HG03432 (cell line): ENCODE results near the gene RAB6D.
"Not testable (repeated sequence)": the region's sequence is repeated elsewhere in the genome, so short reads cannot be mapped to it uniquely, and the experiment has no call there.

ENCODE experiments used
- ATAC-seq: cut with Tn5 transposase; IDR thresholded peaks from one replicate; pipeline ENCODE4 v1.9.1; 2021; ENCODE audit warnings: mild to moderate bottlenecking, moderate library complexity; ENCODE audit not compliant: unreplicated experiment

RAB6D gene

GRCh38 chr2:131363703-131364186 lies at the start of gene RAB6D:
TSS of gene RAB6D (minus strand) at chr2:131364168. CDS start at chr2:131363720, 448 bp downstream.
- ATAC-seq, result peak; percentile 52

DNA sequence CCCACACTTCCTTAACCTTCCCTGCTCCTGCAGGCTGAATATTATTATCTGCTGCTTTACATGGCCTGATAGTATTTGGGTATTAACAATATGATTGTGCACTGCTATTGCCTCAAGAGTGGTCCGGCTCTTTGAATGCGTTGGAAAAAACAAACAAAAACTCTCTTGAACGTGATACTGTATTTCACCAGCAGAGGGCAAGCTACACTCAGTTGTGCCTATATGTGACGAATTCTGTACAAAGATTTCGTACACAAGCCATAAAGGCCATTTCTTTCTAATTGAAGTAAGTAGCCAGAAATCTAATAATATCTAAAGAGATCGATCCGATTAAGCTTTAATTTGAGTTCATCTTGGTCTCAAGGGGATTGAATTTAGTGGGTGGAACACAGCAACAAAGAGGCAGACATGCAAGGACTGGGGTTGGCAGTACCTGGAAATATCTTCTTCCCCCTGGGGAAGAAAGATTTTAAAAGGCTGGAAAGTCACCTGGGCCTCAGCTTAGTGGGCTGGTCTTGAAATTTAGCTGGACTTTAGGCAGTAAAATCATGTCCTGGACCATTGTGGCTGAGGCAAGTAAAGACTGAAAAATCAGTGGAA lies 49.3 kb upstream of the RAB6D start:
- ATAC-seq, result peak; percentile 84

- no peak for ATAC-seq
Observed at GRCh38 chr2:131410173-131410572, 46.2 kb upstream of the RAB6D start.

DNA sequence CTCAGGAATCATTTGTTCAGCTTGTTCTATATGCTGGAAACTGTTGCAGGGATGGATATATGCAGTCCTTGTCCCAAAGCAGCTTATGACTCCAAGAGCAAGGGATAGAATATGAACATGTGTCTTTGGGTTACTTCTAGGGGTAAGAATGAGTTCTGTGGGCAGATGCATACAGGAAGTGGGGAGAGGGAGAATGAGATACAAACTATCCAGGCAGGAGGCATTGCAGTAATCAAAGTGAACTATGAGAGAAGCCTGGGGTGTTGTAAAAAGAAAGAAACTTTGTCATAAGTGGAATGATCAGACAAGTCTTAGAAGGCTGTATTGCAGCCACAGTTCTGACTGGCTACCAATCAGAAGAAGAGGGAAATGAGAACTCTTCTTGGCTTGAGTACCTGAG lies 44.8 kb upstream of the RAB6D start:
- ATAC-seq, result no peak

DNA sequence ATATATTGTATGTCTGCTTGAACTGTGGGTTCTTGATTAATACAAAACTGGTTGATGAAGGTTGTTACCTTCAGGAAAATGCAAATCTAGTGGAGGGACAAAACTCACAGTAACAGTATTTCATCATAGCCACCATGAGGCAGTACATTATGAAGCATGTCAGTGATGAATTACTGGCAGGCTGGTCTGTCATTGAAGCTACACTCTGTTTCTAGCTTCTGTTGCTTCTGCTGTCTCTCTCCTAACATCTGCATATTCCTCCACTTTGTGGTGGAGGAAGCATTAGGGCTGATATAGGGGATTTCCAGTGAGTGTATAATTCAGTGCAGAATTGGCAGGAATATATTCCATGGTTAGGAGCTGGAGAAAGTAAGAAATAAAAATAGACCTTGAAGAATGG lies 44.2 kb upstream of the RAB6D start:
- no peak for ATAC-seq

DNA sequence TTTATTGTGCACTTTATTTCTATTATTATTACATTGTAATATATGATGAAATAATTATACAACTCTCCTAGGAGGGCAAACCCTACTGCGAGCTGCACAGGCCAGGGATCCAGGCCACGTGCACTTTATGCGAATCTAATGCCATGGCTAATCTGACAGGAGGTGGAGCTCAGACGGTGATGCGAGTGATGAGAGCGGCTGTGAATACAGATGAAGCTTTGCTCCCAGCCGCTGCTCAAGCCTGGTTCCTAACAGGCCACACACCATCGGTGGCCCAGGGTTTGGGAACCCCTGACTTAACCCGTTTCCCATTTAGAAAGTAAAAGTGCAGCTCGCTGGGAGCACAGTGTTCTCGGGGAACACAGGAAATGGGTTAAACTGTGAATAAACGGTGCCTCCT lies 40.8 kb upstream of the RAB6D start:
- no peak for ATAC-seq

DNA sequence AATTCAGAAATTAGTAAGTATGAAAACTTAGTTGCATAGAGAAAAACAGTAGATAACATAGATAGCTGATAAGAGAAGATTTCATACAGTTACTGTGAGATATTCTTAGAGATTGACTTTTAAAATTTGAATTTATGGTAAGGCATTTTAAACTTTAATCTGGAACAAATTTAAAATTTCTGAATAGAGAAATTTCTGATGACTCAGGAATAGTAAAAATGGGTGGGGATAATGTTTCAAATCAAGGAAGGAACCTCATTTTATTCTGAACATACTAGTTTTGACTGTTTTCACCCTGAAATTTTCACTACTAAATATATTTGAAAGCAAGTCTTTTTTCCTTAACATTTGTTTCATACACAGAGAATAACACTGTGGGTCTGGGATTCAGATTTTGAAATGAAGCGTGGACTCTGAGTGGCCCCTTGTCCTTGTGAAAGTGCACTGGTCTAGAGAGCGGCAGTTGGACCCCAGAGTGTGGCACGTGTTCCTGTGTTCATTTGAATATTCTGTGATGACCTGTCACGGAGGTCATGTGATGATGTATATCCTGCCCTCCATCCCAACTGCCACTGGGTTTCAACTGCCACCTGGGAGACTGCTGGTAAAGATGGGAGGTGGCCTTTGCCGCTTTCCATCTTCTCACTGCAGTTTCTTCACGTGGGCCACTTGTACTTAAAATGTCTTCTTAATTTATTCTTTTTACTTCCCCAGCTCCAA lies 38.5 kb upstream of the RAB6D start:
- no peak for ATAC-seq

GRCh38 chr2:131400849-131401248 lies 36.9 kb upstream of the RAB6D start:
- ATAC-seq, result no peak

GRCh38 chr2:131400441-131400840 lies 36.5 kb upstream of the RAB6D start:
- ATAC-seq, result not testable (repeated sequence)

- ATAC-seq, result not testable (repeated sequence)
Observed at GRCh38 chr2:131396209-131396608, 32.2 kb upstream of the RAB6D start.

GRCh38 chr2:131395024-131395645 lies 31.2 kb upstream of the RAB6D start:
- not testable (repeated sequence) for ATAC-seq

DNA sequence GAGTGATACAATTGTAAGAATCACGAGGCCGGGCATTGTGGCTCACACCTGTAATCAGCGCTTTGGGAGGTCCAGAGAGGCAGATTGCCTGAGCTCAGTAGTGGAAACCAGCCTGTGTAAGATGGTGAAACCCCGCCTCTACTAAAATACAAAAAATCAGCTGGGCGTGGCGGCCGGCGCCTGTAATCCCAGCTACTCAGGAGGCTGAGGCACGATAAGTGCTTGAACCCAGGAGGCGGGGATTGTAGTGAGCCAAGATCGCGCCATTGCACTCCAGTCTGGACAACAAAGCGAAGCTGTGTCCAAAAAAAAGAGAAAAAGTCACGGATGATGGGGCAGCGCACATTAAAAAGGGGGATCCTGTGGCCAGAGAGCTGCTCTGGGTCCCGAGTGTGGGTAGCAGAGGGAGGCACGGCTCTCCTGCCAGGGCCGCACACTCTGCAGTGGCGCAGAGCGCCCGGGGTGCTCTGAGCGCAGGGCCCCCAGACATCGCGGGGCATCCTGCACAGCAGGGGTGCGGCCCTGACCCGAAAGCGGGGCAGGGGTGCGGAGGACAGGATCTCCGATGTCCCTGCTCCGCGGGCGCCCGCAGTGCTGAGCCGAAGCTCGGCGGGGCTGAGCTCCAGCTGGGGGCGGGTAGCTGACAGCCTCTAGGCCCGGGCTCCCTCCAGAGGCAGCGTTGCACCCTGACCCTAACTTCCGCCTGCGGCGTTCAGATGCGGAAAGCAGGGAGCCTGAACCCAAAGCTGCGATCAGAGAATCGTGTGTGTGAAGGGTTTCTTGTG lies 30.4 kb upstream of the RAB6D start:
- no peak for ATAC-seq

DNA sequence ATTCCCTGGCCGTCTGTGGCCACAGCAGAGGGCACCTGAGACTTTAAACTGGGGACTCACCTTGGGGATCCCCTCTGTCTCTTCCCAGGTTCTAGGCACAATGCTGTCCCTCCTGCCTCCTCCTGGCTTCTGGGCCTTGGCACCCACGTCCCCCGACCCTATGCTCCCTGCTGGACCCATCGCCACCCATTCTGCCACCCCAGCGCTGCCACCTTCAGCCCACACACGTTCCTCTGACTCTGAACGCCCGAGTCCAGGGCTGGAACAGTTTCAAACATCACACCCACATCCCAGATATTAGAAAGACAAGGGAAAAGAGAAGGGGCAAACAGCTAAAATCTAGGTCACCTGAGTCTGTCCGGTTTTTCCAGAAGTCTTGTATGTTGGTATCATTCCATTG lies 28.0 kb upstream of the RAB6D start:
- not testable (repeated sequence) for ATAC-seq

DNA sequence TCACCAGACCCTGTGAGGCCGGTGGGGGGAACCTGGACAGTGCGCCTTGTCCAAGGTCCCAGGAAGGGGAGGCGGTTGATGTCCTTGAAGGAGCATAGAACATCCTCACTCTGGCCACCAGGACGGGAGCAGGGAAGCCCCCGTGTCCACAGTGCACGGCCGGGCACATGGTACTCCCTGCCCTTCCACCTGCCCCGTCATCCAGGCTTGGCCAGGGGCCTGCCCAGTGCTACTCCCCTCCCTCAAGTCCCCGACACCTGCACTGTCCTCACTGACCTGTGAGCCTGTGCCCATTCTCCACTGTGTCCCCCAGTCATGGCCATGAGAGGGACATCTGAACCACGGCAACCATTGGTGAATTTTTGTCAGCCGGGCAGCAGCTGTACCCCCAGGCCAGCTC lies 27.5 kb upstream of the RAB6D start:
- not testable (repeated sequence) for ATAC-seq

DNA sequence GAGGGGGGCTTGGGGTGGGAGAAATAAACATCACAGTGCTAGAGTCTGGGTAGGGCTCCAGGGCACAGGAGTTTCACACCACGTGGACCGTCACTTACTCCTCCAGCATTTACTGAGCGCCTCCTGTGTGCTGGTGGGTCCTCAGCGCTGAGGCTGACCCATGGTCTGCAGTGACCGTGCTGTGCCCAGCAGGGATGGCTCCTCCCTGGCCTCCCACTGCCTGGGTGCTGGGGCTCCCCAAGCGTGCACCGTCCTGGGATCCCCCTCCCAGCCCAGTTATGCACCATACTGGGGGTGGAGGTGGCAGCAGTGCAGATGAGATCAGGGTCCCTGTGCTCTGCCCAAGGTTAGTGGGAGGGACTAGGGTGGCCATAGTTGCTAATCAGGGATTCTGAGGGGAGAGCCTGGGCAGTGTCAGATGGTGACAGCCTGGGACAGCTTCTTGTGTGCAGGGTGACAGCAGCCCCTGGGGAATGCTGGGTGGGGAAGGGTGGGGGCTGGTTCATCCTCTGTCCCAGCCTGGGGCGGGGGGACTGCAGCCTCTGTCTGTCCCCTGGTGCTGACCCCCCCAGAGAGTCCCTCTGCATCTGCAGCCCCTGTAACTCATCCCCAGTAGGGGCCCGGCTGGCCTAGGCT lies 26.6 kb upstream of the RAB6D start:
- not testable (repeated sequence) for ATAC-seq

DNA sequence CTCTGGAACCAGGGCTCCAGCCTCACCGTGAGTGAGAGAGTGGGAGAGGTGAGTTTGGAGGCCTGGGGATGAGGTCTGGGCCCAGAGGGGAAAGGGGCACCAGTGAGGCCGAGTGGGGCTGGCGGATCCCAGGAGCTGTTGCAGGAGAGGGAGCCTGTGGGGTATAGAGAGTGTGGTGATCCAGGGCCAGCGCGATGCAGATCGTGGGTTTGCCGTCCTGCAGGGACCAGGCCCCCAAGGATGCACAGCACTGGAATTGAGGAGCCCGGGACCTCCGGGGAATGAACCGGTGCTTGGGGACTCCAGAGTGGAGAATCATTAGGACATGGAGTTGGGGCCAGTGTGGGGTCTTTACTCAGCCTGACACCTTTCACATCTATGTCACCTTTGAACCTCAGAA lies 25.7 kb upstream of the RAB6D start:
- ATAC-seq, result no peak

GRCh38 chr2:131388834-131389233 lies 24.9 kb upstream of the RAB6D start:
- ATAC-seq, result not testable (repeated sequence)

- not testable (repeated sequence) for ATAC-seq
Observed at GRCh38 chr2:131373111-131373510, 9.1 kb upstream of the RAB6D start.

DNA sequence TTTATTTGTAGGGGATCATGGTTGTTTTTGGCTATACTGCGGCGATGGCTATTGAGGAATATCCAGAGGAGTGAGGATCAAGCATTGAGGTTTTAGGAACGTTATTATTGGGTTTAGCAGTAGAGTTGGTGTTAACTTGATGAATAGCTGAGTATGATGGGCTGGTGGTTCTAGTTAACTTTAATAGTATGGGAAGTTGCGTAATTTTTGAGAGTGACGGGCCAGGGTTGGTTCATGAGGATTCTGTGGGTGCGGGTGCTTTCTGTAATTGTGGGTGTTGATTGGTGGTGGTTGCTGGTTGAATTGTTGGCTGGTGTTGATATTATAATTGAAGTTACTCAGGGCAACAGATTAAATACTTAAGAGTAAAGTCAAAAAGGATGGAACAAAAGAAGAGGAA lies 6.0 kb upstream of the RAB6D start:
- ATAC-seq, result no peak

DNA sequence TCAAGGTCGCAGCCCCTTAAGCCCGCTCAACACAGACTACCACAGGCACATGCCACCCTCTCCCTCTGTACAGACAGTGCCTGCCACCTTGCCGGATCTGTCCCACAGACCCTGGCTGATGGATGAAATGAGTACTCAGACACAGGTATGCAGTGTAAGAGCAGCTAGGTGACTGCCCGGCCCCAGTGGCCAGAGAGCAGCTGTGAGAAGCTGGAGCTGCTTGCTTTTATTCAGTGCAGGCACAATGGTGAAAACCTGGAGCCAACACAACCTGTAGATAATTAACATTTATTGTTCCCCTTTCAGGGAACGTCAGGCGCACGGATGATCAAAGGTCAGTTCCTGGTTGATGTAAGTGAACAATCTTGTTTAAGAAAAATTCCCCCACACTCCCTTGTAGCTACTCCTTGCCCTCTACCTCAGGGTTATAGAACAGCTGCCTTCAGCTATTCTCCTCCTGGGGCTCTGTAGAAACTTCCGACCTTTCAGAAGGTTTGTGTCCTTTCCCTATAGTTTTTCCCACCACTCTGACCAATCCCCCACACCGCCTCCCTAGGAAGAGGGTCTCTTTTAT lies 4.6 kb upstream of the RAB6D start:
- not testable (repeated sequence) for ATAC-seq
